HepG2 (cell line): Measurements from ENCODE around the gene CER1. TPM values are rescaled to one million over a fixed set of nuclear protein-coding genes. Genes with fewer than 3 reads are reported as not detected.

Source experiments
- HMG20A ChIP-seq: IDR thresholded peaks from 2 replicates; pipeline ENCODE4 v1.6.1; 2016; ENCODE audit warnings: borderline replicate concordance
- HOXD1 ChIP-seq: sonication (generic); formaldehyde crosslinking; IDR thresholded peaks from 2 replicates; pipeline ENCODE4 v1.5.0; 2020; ENCODE audit warnings: missing genetic modification reagents
- KLF6 ChIP-seq: IDR thresholded peaks from 2 replicates; pipeline ENCODE4 v1.8.0; 2016; ENCODE audit warnings: missing biosample characterization, missing genetic modification reagents
- NONO ChIP-seq, 2 experiments: fragments of 450-650 bp in 1 of 2; sonication (generic) in 1 of 2; formaldehyde crosslinking in 1 of 2; IDR thresholded peaks in 1 of 2; conservative IDR thresholded peaks in 1 of 2; 2 replicates each; pipeline versions ENCODE4 v1.6.1 to v1.8.0; 2017 to 2022; ENCODE audit warnings: mild to moderate bottlenecking in 1 of 2, missing genetic modification reagents in 1 of 2, moderate library complexity in 1 of 2
- NR2F6 ChIP-seq, 2 experiments: IDR thresholded peaks; 2 replicates each; pipeline ENCODE4 v1.6.1; 2016; ENCODE audit warnings: antibody characterized with exemption in 1 of 2, mild to moderate bottlenecking in 1 of 2
- RELA ChIP-seq: sonication (generic); formaldehyde crosslinking; IDR thresholded peaks from 2 replicates; pipeline ENCODE4 v1.4.0; 2020; ENCODE audit warnings: missing genetic modification reagents
- SIX4 ChIP-seq: sonication (generic); formaldehyde crosslinking; IDR thresholded peaks from 2 replicates; pipeline ENCODE4 v1.4.0; 2020; ENCODE audit warnings: missing genetic modification reagents
- ZC3H13 ChIP-seq: sonication (generic); formaldehyde crosslinking; IDR thresholded peaks from 2 replicates; pipeline ENCODE4 v1.8.1; 2023; ENCODE audit warnings: mild to moderate bottlenecking, missing genetic modification reagents, moderate library complexity
- ZMAT3 ChIP-seq: sonication (generic); formaldehyde crosslinking; conservative IDR thresholded peaks from 2 replicates; pipeline ENCODE4 v1.7.0; 2021; ENCODE audit warnings: missing genetic modification reagents
- ZNF343 ChIP-seq: sonication (generic); formaldehyde crosslinking; IDR thresholded peaks from 2 replicates; pipeline ENCODE4 v1.4.0; 2020; ENCODE audit warnings: mild to moderate bottlenecking, missing genetic modification reagents
- ZNF558 ChIP-seq: sonication (generic); formaldehyde crosslinking; IDR thresholded peaks from 2 replicates; pipeline ENCODE4 v1.9.0; 2022; ENCODE audit warnings: mild to moderate bottlenecking, missing genetic modification reagents, borderline replicate concordance
- polyA plus RNA-seq, 8 experiments: library from polyadenylated mRNA; depleted of rRNA in 3 of 8; stranded (reverse) in 7 of 8; unstranded in 1 of 8; fragments of >200 nt; fragmentation: Illumina TruSeq in 4 of 8; extraction: Trizol in 4 of 8; gene quantifications; 2 replicates each; pipeline versions ENCODE4 v1.2.1 to v1.2.3, GENCODE V29; 2011 to 2016; ENCODE audit warnings: low read depth in 4 of 8, missing spikeins in 1 of 8, mixed read lengths in 1 of 8; ENCODE audit not compliant: insufficient read depth in 1 of 8
- total RNA-seq, 5 experiments: library from RNA; depleted of rRNA; stranded (reverse); fragments of >200 nt; fragmentation: Illumina TruSeq; extraction: Trizol; gene quantifications; 2 replicates each; pipeline ENCODE4 v1.2.3, GENCODE V29; 2016; ENCODE audit warnings: low read depth in 1 of 5
- TF ChIP-seq, protein P1 (sequence below): sonication (generic); formaldehyde crosslinking; IDR thresholded peaks from 2 replicates; pipeline ENCODE4 v1.5.1; 2020; ENCODE audit warnings: mild to moderate bottlenecking, missing genetic modification reagents, borderline replicate concordance
- TF ChIP-seq, protein P2 (sequence below): sonication (generic); formaldehyde crosslinking; IDR thresholded peaks from 2 replicates; pipeline ENCODE4 v1.8.1; 2023; ENCODE audit warnings: mild to moderate bottlenecking, inconsistent platforms, moderate library complexity, missing genetic modification reagents, borderline replicate concordance
- TF ChIP-seq, protein P3 (sequence below): sonication (generic); formaldehyde crosslinking; IDR thresholded peaks from 2 replicates; pipeline ENCODE4 v1.4.0; 2020; ENCODE audit warnings: mild to moderate bottlenecking, missing genetic modification reagents

The CER1 gene
- total and polyA plus RNA-seq, 2 of the 13 experiments (the other 11 are each of a cell fraction or from before 2014, with no cell fraction given): 0.18 TPM; not detected in 1

DNA sequence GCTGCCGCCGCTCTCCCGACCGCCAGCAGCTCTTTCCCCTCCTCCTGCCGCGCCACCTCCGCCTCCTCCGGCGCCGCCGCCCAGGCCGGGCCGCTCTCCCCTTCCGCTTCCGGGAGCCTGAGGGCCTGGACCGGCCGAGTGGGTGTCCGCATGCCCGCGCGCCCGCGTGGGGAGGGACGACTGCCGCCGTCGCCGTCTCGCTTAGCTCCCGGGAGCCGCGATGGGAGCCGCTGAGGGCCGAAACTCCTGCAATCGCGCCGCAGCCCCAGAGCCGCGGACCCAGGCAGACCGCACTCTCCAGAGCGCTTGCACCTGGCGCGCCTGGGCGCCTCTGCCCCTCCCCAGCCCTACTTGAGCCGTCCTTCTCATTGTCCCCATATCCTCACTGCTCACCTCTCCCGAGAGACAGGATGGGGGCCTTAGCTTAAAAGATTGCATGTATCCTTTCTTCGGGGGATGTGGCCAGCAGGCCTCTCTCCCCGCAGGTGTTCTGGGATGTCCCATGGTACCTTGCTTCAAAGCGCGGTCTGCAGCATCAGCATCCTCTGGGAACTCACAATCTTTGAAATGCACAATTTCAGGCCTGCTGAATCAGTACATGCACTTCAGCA is 29.2 kb downstream of the CER1 start, which contains the start of gene ZDHHC21 (continued):
- TF ChIP-seq, protein P1, sequence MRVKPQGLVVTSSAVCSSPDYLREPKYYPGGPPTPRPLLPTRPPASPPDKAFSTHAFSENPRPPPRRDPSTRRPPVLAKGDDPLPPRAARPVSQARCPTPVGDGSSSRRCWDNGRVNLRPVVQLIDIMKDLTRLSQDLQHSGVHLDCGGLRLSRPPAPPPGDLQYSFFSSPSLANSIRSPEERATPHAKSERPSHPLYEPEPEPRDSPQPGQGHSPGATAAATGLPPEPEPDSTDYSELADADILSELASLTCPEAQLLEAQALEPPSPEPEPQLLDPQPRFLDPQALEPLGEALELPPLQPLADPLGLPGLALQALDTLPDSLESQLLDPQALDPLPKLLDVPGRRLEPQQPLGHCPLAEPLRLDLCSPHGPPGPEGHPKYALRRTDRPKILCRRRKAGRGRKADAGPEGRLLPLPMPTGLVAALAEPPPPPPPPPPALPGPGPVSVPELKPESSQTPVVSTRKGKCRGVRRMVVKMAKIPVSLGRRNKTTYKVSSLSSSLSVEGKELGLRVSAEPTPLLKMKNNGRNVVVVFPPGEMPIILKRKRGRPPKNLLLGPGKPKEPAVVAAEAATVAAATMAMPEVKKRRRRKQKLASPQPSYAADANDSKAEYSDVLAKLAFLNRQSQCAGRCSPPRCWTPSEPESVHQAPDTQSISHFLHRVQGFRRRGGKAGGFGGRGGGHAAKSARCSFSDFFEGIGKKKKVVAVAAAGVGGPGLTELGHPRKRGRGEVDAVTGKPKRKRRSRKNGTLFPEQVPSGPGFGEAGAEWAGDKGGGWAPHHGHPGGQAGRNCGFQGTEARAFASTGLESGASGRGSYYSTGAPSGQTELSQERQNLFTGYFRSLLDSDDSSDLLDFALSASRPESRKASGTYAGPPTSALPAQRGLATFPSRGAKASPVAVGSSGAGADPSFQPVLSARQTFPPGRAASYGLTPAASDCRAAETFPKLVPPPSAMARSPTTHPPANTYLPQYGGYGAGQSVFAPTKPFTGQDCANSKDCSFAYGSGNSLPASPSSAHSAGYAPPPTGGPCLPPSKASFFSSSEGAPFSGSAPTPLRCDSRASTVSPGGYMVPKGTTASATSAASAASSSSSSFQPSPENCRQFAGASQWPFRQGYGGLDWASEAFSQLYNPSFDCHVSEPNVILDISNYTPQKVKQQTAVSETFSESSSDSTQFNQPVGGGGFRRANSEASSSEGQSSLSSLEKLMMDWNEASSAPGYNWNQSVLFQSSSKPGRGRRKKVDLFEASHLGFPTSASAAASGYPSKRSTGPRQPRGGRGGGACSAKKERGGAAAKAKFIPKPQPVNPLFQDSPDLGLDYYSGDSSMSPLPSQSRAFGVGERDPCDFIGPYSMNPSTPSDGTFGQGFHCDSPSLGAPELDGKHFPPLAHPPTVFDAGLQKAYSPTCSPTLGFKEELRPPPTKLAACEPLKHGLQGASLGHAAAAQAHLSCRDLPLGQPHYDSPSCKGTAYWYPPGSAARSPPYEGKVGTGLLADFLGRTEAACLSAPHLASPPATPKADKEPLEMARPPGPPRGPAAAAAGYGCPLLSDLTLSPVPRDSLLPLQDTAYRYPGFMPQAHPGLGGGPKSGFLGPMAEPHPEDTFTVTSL (CRISPR knock-in tag): no peak
- TF ChIP-seq NONO (IDR thresholded peaks at IDR 0.05) (no peak), NONO (CRISPR knock-in tag; conservative IDR thresholded peaks at IDR 0.05) (peak; percentile 81), HMG20A (no peak), SIX4 (CRISPR knock-in tag) (no peak), HOXD1 (no peak), ZNF558 (CRISPR knock-in tag) (no peak), RELA (CRISPR knock-in tag) (peak; percentile 55; the same call in 1 of the 2 replicates), ZNF343 (CRISPR knock-in tag) (no peak), KLF6 (peak; percentile 88; the same call in 1 of the 2 replicates), NR2F6 (IDR thresholded peaks at IDR 0.05) (no peak), NR2F6 (CRISPR knock-in tag; IDR thresholded peaks at IDR 0.05) (no peak), ZC3H13 (peak; percentile 50), ZMAT3 (CRISPR knock-in tag) (peak; percentile 85)
- TF ChIP-seq, protein P2, sequence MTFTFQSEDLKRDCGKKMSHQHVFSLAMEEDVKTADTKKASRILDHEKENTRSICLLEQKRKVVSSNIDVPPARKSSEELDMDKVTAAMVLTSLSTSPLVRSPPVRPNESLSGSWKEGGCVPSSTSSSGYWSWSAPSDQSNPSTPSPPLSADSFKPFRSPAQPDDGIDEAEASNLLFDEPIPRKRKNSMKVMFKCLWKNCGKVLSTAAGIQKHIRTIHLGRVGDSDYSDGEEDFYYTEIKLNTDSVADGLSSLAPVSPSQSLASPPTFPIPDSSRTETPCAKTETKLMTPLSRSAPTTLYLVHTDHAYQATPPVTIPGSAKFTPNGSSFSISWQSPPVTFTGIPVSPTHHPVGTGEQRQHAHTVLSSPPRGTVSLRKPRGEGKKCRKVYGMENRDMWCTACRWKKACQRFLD (CRISPR knock-in tag): 0 out of 2 replicates have a peak, but pooled peaks have one; percentile 55
- TF ChIP-seq, protein P3, sequence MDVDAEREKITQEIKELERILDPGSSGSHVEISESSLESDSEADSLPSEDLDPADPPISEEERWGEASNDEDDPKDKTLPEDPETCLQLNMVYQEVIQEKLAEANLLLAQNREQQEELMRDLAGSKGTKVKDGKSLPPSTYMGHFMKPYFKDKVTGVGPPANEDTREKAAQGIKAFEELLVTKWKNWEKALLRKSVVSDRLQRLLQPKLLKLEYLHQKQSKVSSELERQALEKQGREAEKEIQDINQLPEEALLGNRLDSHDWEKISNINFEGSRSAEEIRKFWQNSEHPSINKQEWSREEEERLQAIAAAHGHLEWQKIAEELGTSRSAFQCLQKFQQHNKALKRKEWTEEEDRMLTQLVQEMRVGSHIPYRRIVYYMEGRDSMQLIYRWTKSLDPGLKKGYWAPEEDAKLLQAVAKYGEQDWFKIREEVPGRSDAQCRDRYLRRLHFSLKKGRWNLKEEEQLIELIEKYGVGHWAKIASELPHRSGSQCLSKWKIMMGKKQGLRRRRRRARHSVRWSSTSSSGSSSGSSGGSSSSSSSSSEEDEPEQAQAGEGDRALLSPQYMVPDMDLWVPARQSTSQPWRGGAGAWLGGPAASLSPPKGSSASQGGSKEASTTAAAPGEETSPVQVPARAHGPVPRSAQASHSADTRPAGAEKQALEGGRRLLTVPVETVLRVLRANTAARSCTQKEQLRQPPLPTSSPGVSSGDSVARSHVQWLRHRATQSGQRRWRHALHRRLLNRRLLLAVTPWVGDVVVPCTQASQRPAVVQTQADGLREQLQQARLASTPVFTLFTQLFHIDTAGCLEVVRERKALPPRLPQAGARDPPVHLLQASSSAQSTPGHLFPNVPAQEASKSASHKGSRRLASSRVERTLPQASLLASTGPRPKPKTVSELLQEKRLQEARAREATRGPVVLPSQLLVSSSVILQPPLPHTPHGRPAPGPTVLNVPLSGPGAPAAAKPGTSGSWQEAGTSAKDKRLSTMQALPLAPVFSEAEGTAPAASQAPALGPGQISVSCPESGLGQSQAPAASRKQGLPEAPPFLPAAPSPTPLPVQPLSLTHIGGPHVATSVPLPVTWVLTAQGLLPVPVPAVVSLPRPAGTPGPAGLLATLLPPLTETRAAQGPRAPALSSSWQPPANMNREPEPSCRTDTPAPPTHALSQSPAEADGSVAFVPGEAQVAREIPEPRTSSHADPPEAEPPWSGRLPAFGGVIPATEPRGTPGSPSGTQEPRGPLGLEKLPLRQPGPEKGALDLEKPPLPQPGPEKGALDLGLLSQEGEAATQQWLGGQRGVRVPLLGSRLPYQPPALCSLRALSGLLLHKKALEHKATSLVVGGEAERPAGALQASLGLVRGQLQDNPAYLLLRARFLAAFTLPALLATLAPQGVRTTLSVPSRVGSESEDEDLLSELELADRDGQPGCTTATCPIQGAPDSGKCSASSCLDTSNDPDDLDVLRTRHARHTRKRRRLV (CRISPR knock-in tag): no peak
